GM18505 (cell line): ENCODE results near the gene CRHR1.

Experiments used
- ATAC-seq: cut with Tn5 transposase; IDR thresholded peaks from one replicate; pipeline ENCODE4 v1.9.1; 2021; ENCODE audit not compliant: unreplicated experiment
- POLR2A ChIP-seq: IDR thresholded peaks from 4 replicates; pipeline ENCODE4 v1.6.1; 2011; ENCODE audit warnings: borderline replicate concordance; ENCODE audit not compliant: insufficient read depth, insufficient read length; ENCODE audit errors: extremely low read depth

CRHR1 gene

GRCh38 chr17:45770632-45771270, 13.4 kb upstream of the CRHR1 start:
- ATAC-seq = no peak
- TF ChIP-seq POLR2A = no peak

- no peak for TF ChIP-seq POLR2A
- ATAC-seq = no peak
Observed at GRCh38 chr17:45771271-45771959, 12.7 kb upstream of the CRHR1 start.

DNA sequence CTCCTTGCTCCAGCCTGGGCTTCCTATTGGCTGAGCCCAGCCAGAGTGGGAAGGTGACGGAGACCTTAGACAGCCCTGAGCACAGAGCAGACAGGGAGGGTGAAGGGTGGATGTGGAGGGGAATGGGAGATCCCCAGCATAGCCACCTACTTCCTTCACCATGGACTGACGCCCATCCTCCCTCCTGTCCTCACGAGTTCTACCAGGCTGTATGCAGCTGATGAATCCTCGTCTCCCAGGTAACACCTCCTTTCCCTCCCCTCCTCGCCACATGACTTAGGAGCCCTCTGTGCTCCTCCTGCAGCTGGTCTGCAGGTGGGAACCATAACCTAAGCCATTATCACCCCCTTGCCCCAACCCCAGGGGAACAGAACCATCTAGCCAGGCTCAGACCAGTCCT, 9.0 kb upstream of the CRHR1 start:
- no peak for ATAC-seq
- no peak for TF ChIP-seq POLR2A

DNA sequence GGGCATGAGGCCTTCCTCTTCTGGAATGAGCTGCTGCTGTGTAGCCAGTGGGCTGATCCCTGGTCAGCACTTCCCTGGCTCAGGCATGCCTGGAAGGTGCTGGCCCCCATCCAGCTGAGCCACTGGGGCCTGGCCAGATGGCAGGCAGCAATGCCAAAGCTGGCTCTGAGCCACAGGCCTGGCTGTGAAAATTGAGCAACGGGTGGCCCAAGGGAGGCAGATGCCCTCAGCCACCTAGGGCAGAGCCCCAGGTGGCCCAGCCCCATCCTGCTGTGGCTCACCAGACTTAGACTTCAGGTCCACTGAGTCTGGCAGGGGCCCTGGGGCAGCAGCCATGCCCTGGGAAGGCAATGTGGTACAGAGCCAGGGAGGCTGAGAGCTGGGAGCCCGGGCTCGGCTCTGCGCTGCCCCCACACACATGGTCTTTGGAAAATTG, 8.5 kb upstream of the CRHR1 start:
- no peak for TF ChIP-seq POLR2A
- no peak for ATAC-seq

- ATAC-seq = no peak
- no peak for TF ChIP-seq POLR2A
Observed at GRCh38 chr17:45776896-45777295, 7.2 kb upstream of the CRHR1 start.

DNA sequence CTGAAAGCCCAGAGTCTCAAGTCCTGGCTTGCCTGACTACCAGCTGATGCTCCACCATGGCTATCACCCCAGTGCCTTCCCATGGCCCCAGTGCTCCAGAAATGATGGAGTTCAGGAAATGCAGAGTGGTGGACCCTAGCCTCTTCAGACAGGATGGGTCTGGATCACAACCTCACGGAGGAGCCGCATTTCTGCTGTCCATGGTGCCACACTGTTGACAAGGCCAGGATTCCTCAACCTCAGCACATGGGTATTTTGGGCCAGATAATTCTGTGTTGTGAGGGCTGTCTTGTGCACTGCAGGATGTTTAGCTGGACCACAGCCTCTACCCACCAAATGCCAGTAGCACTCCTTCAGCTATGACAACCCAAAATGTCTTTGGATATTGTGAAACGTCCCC, 6.7 kb upstream of the CRHR1 start:
- no peak for TF ChIP-seq POLR2A
- no peak for ATAC-seq

DNA sequence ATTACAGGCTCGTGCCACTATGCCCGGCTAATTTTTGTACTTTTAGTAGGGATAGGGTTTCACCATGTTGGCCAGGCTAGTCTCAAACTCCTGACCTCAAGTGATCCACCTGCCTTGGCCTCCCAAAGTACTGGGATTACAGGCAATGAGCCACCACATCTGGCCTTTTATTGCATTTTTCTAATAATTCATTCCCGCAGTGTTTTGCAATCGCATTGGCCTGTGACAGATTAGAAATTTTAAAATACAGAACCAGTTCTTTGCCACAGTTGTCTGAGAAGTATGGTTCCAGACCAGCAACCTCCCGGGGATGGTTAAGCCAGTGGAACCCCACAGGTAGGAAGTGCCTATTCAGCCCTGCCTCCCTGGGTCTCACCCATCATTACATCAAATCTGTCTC, 3.2 kb upstream of the CRHR1 start:
- TF ChIP-seq POLR2A = no peak
- ATAC-seq = no peak

GRCh38 chr17:45782889-45783592, 1.1 kb upstream of the CRHR1 start:
- TF ChIP-seq POLR2A = no peak
- no peak for ATAC-seq

DNA sequence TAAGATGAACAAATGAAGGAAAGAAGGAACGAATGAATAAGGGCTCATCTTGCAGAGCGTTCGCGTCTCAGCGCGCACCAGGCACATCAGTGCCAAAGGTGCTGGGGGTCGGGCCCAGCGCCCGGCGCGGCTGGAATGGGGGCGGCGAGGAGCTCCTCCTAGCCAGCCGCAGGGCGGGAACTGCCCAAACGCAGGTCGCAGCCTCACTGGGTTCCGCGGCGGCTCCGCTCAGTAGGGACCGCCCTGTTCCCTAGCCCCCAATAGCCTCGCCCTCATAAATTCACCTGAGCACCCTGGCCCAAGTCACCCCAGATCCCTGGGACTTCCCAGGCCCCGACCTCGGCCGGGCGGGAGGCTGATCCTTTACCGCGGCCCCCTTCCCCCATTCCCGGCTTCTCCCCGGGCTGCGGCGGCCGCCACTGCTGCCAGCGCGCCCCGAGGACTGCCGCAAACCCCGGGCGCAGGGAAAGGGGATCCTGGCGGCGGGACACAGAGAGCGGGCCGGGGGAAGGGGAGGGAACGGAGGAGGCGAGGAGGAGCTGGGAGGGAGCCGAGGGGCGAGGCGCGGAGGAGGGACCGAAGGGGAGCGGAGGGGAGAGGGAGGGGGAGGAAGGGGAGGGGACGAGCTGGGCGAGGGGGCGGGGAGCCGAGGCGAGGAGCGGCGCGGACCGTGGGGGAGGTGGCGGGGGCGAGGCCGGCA, 377 bp upstream of the CRHR1 start:
- no peak for ATAC-seq
- TF ChIP-seq POLR2A = no peak

DNA sequence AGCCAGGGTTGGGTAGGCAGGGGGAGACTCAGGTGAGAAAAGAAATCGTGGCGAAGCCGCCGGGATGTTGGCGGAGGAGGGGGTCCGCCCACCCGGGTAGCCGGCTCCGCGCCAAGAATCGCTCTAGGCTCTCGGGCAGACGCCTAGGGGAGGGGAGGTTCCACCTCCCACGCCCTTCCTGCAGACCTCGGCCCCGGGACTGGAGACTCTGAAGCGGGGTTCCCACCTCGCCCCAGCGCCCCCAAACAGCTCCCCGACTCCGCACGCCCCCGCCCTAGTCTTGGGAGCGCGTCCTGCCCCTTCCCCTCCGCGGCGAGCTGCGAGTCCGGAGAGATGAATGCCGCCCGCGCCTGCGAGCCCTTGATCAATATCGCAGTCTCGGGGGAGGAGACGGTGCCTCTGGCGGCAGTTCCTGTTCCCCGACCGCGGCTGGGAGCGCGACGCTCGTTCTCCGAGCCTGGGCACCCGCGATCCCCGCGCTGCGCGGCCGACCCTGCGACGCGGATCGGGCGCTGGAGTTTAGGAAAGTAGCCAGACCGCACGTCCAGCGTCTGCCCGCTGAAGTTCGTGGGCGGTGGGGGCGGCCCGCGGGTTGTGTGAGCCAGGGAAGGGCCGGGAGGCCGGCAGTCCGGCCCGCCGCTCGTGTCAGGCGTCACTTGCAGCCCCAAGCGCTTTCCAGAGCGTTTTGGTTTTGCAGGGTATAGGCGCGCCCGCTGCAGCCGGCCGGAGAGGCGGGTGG, 790 bp downstream of the CRHR1 start:
- TF ChIP-seq POLR2A = no peak
- no peak for ATAC-seq

DNA sequence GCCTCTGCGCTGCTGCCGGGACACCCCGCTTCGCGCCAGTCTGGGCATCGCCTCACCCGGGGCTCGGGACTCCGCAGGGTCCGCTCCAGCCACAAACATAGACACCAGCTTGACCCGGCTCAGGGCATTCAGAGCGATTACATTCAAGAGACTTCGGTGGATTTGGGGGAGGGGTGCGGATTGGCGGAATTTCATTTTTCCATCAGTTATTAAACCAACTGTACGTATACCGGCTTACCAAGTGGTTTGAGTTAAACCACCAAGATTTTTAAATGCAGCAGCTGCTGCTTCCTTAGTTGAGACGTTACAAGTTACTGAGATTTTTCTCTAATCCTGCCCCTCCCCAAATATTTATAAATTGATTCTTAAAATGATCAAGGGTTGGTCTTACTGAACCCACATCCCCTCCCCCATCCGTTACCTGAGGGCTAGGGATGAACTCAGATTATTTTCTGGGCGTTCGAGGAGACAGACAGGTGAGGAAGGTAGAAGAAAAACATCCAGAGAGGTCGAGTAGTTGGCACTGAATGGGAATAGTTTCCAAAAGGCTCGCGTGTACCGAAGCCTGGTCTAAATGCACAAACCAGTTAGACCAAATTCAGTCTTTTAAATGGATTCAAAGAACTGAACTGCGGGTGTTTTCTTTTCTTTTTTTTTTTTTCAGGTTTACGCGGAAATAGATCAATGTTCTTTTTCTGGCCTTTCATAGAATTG, 1.5 kb downstream of the CRHR1 start:
- no peak for TF ChIP-seq POLR2A
- no peak for ATAC-seq

DNA sequence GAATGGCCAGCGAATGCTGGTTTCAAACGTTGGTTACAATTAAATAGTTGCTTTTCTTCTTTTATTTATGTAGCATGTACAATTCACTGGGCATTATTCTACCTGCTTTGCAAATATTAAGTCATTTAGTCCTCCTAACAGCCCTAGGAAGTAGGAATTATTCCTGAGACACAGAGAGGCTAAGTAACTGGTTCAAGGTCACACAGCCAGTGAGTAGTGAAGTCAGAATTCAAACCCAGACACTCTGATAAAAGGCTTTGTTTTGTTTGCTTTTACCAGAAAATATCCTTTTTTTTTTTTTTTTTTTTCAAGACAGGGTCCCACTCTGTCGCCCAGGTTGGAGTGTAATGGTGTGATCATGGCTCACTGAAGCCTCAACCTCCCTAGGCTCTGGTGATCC, 2.2 kb downstream of the CRHR1 start:
- TF ChIP-seq POLR2A = no peak
- no peak for ATAC-seq

DNA sequence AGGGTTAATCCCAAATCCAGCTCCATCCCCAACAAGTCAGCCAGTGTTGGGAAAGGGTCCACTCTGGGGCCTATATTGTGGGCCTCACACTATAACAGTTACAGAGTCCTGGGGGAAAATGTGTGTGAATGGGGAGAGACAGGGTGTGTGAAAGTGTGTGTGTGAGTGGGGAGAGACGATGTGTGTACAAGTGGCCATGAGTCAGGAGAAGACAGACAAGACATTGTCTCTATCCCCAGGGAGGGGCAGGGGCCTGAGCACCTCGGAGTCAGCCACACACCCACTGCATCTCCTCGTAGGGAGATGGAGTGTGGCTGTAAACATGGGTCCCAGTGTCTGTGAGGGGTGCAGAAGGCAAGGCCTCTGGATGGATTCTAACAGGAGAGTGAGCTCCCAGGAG, 2.9 kb downstream of the CRHR1 start:
- no peak for ATAC-seq
- no peak for TF ChIP-seq POLR2A

GRCh38 chr17:45787656-45788055, 3.5 kb downstream of the CRHR1 start:
- no peak for TF ChIP-seq POLR2A
- ATAC-seq = no peak
